GM13976 (cell line): Measurements from ENCODE around the gene PEX26.
A peak's percentile ranks its signal among the peaks of the same experiment; 100 is the strongest.

ENCODE experiments used
- DNase-seq: peaks from one replicate; pipeline ENCODE4 v3.0.0; 2012; ENCODE audit warnings: low spot score
- in situ Hi-C: fragments of 300-500 bp; cut with MboI; formaldehyde crosslinking; loops from one replicate; pipeline ENCODE4 v1.12.0; 2022; ENCODE audit warnings: low sequenced_read_pairs, mixed read lengths, inconsistent platforms; ENCODE audit not compliant: unreplicated experiment
- TF ChIP-seq, protein P1 (sequence below): IDR thresholded peaks from 2 replicates; pipeline ENCODE4 v1.5.1; 2012; ENCODE audit warnings: borderline replicate concordance, mild to moderate bottlenecking; ENCODE audit not compliant: insufficient read depth; ENCODE audit errors: extremely low read depth, missing control alignments, control extremely low read depth

The PEX26 gene

DNA sequence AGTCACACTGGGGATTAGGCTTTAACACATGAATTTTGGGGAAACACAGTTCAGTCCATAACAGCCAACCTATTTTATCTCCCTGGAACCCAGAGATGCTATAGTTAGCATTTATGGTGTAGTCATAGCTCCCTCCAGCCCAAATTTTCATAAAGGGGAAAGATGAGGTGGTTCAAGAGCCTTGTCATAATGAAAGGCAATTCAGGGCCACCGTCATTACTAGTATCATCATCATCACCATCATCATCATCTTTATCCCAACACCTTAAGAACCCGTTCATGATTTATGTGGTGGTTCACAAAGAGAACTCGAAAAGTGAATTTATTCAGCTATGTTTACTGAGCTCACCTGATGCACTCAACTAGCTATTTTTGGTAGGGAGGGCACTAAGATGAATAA, 30.4 kb downstream of the PEX26 start:
- DNase-seq: no peak
- TF ChIP-seq, protein P1, sequence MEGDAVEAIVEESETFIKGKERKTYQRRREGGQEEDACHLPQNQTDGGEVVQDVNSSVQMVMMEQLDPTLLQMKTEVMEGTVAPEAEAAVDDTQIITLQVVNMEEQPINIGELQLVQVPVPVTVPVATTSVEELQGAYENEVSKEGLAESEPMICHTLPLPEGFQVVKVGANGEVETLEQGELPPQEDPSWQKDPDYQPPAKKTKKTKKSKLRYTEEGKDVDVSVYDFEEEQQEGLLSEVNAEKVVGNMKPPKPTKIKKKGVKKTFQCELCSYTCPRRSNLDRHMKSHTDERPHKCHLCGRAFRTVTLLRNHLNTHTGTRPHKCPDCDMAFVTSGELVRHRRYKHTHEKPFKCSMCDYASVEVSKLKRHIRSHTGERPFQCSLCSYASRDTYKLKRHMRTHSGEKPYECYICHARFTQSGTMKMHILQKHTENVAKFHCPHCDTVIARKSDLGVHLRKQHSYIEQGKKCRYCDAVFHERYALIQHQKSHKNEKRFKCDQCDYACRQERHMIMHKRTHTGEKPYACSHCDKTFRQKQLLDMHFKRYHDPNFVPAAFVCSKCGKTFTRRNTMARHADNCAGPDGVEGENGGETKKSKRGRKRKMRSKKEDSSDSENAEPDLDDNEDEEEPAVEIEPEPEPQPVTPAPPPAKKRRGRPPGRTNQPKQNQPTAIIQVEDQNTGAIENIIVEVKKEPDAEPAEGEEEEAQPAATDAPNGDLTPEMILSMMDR: no peak
- in situ Hi-C loops: no loop called here

DNA sequence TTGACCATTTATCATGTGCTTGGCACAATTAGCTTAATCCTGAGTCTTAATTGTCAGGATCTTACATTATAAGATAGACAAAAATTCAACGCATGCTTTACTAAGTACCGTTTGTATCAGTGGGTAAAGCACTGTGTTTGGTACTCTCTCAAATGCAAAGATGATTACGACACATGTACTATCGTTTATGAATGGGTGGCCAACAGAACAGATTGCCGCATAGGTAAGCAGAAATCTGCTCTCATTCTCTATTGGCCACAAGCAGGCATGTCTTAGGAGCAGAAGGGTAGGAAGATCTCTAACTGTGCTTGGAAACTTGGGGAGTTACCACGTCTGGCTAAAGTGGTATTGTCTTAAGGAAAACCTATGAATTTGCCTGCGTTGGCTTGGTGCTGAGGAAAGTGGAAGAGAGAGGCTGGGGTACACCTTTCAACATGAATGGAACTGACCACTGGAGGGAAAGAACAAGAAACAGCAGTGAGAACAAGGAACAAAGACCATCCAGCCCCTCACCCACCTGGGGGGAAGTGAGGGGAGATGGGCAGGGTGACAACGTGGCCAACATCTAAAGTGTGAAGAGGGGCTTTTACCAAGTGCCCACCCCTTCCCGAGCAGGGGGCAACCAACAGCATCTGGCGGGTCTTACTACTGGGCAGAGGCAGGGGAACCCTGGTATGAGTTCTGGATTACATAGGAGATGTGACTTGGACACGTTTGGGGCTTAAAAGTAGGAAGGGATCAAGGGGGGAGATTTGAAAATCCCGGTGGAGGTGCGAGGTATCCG, 31.8 kb downstream of the PEX26 start:
- TF ChIP-seq, protein P1: no peak
- in situ Hi-C loops: no loop called here
- DNase-seq: no peak

DNA sequence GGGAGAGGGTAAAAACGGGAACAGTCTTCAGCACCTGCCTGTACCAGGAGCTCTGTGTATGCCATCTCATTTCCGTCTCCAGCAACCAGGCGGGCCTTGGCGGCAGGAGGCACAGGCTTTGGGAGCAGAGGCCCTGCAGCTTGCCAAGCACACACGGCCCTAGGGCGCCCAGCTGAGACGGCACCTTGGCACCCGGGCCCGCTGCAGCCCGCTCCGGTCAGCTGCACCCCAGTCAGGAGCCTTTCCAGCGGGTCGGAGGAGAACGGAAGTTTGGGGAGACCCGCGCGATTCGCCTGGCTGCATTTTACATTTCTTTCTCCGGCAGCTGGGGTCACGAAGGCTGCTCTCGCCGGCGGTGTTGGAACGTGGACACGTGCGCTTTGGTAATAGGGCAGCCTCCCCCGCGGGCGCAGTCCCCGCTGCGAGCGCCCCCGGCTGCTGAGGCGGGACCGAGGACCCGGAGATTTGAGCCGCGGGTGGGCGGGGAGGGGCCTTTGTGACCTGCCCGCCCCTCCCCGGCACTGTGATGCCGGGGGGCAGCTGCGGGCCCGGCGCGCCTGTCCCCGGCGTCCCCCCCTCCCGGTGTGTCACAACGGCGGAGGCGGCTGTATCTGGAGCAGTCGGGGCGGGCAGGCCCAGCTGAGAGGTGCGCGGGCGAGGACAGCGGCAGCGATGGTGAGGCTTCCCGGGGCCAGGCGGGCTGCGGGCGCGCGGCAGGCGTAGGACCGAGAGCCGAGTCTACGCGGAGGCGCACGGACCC, 32.6 kb downstream of the PEX26 start, which contains the start of gene TUBA8:
TSS of gene TUBA8 (plus strand) at position 616 of the 760 bp plus-strand sequence. CDS start at position 673, 57 bp downstream.
- in situ Hi-C loops: no loop called here

DNA sequence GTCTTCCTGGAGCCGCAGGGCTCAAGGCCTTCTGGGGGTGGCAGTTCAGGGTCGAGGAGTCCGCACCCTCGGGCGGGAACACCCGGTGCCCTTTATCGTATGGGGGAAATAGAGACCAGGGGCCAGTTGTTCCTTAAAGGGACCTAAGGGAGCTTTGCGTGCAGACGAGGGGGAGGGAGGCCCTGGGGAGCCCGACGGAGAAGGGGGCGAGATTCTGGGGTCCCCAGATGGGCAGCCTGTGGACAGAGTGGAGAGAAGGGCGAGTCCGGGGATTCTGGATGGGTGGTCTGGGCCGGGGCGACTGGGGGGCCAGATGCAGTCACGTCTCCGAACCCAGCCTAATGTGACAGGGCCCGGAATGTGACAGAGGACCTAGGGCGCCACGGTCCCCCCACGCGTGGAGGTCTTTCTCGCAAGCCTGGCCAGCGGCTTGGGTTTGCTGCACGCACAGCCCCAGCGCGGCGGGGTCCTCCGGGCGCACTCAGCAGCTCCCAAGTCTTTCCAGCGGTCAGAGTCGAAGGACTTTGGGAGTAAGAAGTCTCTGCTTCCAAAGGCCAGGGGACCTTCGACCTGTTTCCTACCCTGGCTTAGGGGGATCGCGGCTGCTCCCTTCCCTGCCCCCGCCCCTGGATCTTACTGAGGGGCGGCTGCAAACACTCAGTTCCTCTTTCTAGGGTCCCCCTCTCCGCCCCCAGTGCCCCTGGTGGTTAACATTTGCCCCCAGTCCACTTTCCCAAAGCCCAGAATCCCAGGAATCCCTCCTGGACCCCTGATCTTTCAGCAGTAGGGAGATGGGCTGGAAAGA, 33.4 kb downstream of the PEX26 start:
- no peak for DNase-seq
- TF ChIP-seq, protein P1: no peak
- in situ Hi-C loops: no loop called here

More for the DNA sequence above, 32.6 kb downstream of the PEX26 start, which contains the start of gene TUBA8:
- TF ChIP-seq, protein P1: no peak
- DNase-seq: peak; percentile 75

DNA sequence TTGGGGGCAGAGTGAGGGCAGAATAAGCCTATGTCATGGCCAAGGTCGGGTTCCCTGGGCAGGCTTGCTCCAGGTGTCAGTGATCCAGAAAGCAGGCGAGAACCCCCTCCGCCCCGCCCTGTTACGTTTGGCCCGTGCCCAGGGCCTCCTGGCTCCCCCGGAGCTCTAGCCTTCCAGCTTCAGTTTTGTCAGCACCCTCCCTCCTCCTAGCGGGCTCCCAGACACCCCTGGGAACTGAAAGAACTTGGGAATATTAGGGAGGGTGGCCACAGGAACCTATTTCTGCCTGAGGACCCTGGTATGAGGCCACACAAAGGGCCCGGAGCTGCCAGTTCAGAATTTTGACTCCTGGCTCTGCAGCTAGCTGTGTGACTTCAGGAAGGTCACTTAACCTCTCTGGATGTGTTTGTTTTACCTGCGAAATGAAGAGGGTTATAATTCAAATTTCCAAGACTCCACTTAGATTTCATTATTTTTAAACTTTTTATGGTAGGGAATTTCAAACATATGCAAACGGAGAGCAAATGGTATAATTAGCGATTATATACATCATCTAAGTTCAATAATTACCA, 34.1 kb downstream of the PEX26 start:
- TF ChIP-seq, protein P1: no peak
- in situ Hi-C loops: no loop called here
- no peak for DNase-seq

DNA sequence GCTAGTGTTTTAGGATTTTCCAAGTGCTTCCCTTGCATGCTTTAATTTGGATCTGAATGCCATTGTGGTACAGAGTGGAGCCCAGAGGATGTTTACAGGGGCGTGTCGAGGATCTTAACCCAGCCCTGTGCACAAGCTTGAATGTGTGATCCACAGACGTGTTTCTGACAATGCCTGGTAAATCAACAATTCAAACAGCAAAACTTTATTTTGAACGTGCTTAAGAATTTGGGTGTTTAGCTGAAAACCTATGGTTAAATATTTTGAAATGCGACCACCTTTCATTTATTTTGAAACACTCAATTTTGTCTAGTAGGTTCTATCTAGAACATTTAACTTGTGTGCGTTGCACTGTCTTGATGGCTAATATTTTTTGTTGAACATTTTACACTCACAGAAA, 34.6 kb downstream of the PEX26 start:
- TF ChIP-seq, protein P1: no peak
- in situ Hi-C loops: no loop called here
- no peak for DNase-seq
